Measurements from ENCODE around the gene PTPRS.
"Not testable (repeated sequence)": the region's sequence is repeated elsewhere in the genome, so short reads cannot be mapped to it uniquely, and the experiment has no call there.

The PTPRS gene

DNA sequence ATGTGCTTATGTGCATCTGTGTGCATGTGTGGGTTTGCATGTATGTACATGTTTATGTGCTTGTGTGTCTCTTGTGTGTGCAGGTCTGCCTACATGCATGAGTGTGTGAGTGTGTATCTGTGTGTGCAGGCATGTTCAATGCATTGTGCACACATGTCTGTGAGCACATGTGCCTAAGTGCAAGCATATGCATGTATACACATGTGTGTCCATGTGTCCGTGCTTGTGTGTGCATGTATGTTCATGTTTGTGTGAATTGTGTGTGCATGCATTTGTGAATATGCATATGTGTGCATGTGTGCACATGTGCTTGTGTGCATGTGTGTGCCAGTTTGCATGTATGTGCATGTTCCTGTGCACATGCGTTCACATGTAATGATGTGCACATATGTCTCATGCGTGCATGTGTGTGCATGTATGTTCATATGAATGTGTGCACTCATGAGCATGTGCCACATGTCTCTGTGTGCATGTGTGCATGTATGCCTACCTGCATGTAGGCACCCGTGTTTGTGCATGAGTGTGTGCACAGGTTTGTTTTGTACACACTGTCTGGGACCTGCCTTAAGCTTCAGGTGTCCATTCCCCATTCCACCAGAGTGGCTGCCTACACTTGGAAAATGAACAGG is 32.1 kb upstream of the PTPRS start:
- in situ Hi-C loops (cut with MboI; ENCODE audit: low sequenced_read_pairs, unreplicated experiment) = no loop called here
- TF ChIP-seq, protein P1, sequence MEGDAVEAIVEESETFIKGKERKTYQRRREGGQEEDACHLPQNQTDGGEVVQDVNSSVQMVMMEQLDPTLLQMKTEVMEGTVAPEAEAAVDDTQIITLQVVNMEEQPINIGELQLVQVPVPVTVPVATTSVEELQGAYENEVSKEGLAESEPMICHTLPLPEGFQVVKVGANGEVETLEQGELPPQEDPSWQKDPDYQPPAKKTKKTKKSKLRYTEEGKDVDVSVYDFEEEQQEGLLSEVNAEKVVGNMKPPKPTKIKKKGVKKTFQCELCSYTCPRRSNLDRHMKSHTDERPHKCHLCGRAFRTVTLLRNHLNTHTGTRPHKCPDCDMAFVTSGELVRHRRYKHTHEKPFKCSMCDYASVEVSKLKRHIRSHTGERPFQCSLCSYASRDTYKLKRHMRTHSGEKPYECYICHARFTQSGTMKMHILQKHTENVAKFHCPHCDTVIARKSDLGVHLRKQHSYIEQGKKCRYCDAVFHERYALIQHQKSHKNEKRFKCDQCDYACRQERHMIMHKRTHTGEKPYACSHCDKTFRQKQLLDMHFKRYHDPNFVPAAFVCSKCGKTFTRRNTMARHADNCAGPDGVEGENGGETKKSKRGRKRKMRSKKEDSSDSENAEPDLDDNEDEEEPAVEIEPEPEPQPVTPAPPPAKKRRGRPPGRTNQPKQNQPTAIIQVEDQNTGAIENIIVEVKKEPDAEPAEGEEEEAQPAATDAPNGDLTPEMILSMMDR (IDR thresholded peaks at IDR 0.05; ENCODE audit: borderline replicate concordance, control extremely low read depth, extremely low read depth, insufficient read depth, missing control alignments) = no peak
- no peak for DNase-seq (ENCODE audit: low spot score)

DNA sequence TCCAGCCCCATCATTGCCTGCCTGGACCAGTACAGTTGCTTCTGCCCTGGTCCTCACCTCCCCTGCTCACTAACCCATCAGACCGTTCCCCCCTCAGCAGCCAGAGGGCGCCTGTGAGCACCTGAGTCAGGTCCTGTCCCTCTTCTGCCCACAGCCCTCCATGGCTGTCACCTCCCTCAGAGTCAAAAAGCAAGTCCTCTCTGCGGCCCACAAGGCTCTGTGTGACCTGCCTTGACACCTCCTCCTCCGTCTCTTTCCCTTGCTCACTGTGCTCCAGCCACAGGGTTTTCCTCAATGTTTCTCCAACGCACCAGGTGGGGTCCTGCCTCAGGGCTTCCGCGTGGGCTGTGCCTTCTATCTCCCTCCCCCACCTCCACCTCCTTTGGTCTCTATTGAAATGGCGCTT is 29.4 kb upstream of the PTPRS start:
- in situ Hi-C loops (cut with MboI; ENCODE audit: low sequenced_read_pairs, unreplicated experiment) = no loop called here
- TF ChIP-seq, protein P1 (IDR thresholded peaks at IDR 0.05; ENCODE audit: borderline replicate concordance, control extremely low read depth, extremely low read depth, insufficient read depth, missing control alignments) = peak; percentile 72
- peak; percentile 80 for DNase-seq (ENCODE audit: low spot score)

DNA sequence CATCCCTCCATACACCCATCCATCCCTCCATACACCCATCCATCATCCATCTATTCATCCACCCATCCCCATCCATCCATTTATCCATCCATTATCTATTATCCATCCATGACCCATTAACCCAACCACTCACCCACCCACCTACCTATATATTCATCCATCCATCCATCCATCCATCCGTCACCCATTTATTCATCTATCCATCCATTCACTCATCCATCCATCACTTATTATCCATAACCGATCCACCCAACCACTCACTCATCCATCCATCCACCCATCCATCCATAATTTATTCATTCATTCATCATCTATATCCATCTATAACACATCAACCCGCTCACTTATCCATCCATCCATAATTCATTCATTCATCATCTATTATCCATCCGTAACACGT is 28.7 kb upstream of the PTPRS start:
- DNase-seq (ENCODE audit: low spot score) = no peak
- in situ Hi-C loops (cut with MboI; ENCODE audit: low sequenced_read_pairs, unreplicated experiment) = no loop called here
- TF ChIP-seq, protein P1 (IDR thresholded peaks at IDR 0.05; ENCODE audit: borderline replicate concordance, control extremely low read depth, extremely low read depth, insufficient read depth, missing control alignments) = no peak

DNA sequence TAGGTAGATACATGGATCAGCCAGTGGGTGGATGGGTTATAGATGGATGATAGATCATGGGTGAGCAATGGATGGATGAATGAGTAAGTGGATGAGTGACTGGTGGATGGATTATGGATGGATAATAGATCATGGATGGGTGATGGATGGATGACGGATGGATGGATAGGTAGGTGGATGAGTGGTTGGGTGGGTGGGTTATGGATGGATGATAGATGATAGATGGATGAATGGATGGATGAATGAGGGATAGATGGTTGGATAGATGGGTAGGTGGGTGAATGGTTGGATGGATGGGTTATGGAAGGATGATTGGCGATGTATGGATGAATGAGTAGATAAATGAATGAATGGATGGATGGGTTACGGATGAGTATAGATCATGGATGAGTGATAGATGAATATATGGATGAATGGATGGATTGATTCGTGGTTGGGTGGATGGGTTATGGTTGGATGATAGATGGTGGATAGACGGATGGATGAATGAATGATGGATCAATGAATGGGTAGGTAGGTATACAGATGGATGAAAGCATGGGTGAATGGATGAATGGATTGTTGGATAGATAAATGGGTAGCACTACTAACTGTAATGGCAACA is 27.0 kb upstream of the PTPRS start:
- in situ Hi-C loops (cut with MboI; ENCODE audit: low sequenced_read_pairs, unreplicated experiment) = no loop called here
- TF ChIP-seq, protein P1 (IDR thresholded peaks at IDR 0.05; ENCODE audit: borderline replicate concordance, control extremely low read depth, extremely low read depth, insufficient read depth, missing control alignments) = no peak
- DNase-seq (ENCODE audit: low spot score) = no peak

DNA sequence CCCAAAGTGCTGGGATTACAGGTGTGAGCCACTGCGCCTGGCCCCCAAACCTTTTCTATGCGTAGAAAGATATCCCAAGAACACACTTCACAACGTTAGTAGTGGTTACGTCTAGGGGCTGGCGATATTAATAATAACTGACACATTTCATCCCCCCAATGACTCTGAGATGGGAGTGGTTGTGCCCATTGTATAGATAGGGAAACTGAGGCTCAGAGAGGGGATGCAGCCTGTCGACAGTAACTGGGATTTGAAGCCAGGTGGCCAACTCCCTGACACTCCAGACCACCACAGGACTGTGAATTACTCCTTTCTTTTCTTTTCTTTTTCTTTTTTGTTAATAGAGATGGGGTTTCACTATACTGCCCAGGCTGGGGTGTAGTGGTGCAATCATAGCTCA is 25.3 kb upstream of the PTPRS start:
- in situ Hi-C loops (cut with MboI; ENCODE audit: low sequenced_read_pairs, unreplicated experiment) = no loop called here
- TF ChIP-seq, protein P1 (IDR thresholded peaks at IDR 0.05; ENCODE audit: borderline replicate concordance, control extremely low read depth, extremely low read depth, insufficient read depth, missing control alignments) = no peak

DNA sequence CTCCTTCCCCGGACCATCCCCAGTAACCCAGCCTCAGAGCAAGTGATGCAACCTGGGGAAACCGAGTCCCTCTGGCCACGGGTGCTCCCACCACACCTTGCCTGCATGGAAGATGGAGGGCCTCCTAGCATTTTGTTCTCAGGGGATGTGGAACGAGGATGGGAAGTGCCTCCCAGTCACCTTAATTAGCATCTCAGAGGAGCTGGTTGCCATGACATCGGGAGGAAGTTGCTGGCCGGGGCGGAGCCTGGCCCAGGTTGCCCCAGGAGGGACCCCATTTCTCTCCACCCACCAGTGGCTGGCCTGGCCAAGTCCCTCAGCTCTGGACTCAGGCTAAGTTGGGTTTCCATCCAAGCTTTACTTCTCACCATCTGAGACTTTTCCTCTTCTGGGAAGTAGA is 24.1 kb upstream of the PTPRS start:
- TF ChIP-seq, protein P1 (IDR thresholded peaks at IDR 0.05; ENCODE audit: borderline replicate concordance, control extremely low read depth, extremely low read depth, insufficient read depth, missing control alignments) = no peak
- in situ Hi-C loops (cut with MboI; ENCODE audit: low sequenced_read_pairs, unreplicated experiment) = no loop called here
- DNase-seq (ENCODE audit: low spot score) = no peak

More for the DNA sequence above, 25.3 kb upstream of the PTPRS start:
- no peak for DNase-seq (ENCODE audit: low spot score)

DNA sequence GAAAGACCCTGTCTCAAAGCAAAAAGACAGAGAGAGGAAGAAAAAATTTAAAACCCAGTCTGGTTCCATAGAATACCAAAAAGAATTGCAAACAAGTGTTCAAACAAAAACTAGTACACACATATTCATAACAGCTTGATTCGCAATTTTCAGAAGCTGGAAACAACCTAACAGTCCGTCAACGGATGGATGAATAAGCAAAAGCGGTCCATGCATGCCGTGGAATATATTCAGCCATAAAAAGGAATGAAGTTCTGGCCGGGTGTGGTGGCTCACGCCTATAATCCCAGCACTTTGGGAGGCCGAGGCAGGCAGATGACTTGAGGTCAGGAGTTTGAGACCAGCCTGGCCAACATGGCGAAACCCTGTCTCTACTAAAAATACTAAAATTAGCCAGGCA is 21.2 kb upstream of the PTPRS start:
- in situ Hi-C loops (cut with MboI; ENCODE audit: low sequenced_read_pairs, unreplicated experiment); DNase-seq (ENCODE audit: low spot score): not testable (repeated sequence)
